Keratinocyte (primary cell): Measurements from ENCODE around the gene MON1A.

ENCODE experiments used
- EZH2 ChIP-seq: IDR thresholded peaks from one replicate; pipeline ENCODE4 v1.6.1; 2012; ENCODE audit warnings: inconsistent platforms, mild to moderate bottlenecking, low read length, moderate library complexity
- TF ChIP-seq, protein P1 (sequence below), 3 experiments: IDR thresholded peaks in 1 of 3; conservative IDR thresholded peaks in 1 of 3; optimal IDR thresholded peaks in 1 of 3; 2 replicates in 2 of 3; 3 replicates in 1 of 3; pipeline versions ENCODE3 to v1.5.1; 2011; ENCODE audit warnings: low read length in 3 of 3, mild to moderate bottlenecking in 3 of 3, moderate library complexity in 2 of 3, control low read depth in 1 of 3, inconsistent platforms in 1 of 3; ENCODE audit not compliant: insufficient read depth in 2 of 3; ENCODE audit errors: extremely low read depth in 1 of 3

DNA sequence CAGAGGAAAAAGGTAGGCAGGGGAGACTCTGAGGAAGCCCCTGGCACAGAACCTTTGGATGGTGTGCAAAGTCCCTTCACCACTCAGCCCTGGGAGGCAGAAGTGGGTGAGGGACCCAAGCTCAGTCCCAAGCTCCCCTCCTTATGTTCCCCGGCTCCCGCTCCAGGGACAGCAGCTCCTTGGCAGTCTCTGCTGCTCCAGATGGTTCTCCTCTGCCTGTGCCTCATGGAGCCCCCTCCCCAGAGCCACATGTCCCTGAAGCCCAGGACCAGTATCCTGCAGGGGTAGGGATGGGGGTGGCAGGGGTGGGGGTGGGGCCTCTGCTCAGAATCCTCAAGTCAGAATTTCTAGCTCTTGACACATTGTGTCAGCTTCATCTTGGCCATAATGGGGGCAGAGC lies 51.9 kb downstream of the MON1A start:
- TF ChIP-seq, protein P1, sequence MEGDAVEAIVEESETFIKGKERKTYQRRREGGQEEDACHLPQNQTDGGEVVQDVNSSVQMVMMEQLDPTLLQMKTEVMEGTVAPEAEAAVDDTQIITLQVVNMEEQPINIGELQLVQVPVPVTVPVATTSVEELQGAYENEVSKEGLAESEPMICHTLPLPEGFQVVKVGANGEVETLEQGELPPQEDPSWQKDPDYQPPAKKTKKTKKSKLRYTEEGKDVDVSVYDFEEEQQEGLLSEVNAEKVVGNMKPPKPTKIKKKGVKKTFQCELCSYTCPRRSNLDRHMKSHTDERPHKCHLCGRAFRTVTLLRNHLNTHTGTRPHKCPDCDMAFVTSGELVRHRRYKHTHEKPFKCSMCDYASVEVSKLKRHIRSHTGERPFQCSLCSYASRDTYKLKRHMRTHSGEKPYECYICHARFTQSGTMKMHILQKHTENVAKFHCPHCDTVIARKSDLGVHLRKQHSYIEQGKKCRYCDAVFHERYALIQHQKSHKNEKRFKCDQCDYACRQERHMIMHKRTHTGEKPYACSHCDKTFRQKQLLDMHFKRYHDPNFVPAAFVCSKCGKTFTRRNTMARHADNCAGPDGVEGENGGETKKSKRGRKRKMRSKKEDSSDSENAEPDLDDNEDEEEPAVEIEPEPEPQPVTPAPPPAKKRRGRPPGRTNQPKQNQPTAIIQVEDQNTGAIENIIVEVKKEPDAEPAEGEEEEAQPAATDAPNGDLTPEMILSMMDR (optimal IDR thresholded peaks at IDR 0.05 in 1 of 3, IDR thresholded peaks at IDR 0.05 in 1 of 3, conservative IDR thresholded peaks at IDR 0.05 in 1 of 3; ENCODE audit: extremely low read depth in 1 of 3, insufficient read depth in 2 of 3, low read length in 3 of 3): no peak
- no peak for TF ChIP-seq EZH2
